ENCODE measurements around the gene SESN2. TPM values are rescaled to one million over a fixed set of nuclear protein-coding genes. Genes with fewer than 3 reads are reported as not detected.

The SESN2 gene
- total RNA-seq, 4 donors from 2014 or later = 7.8 to 20.6 (median 9.3) TPM

DNA sequence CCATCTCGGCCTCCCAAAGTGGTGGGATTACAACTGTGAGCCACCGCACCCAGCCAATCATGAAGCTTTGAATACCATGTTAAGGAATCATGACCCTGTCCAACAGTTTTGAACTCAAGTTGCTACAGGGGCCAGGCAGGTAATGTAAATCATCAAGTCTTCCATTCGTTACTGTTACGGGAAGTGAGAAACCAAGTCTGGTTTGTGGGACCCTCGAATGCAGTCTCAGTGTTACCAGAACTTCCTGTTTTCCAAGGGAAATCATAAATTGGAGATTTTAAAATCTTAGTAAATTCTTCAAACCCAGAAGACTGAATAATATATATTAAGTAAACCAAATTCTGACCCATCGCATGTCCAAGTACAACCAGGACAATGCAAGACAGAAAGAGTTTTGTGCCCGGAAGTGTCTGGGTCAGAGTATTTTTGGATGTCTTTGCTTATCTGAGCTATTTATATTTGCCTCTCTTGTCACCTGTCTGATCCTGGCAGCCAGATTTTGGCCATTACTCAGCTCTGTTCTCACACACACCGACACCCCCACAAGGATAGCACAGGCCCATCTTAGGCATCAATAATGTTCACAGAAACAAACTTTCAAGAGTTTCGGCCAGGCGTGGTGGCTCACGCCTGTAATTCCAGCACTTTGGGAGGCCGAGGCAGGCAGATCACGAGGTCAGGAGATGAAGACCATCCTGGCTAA, 14.6 kb upstream of the SESN2 start:
- H3K36me3 ChIP-seq = peaks cover 0 to 9% (median 0%) of the 10 kb centered on the region in 3 donors
- no peaks in the 10 kb centered on the region for H3K27me3 ChIP-seq
- no peak for TF ChIP-seq POLR2A (IDR thresholded peaks at IDR 0.05)
- TF ChIP-seq, protein P1, sequence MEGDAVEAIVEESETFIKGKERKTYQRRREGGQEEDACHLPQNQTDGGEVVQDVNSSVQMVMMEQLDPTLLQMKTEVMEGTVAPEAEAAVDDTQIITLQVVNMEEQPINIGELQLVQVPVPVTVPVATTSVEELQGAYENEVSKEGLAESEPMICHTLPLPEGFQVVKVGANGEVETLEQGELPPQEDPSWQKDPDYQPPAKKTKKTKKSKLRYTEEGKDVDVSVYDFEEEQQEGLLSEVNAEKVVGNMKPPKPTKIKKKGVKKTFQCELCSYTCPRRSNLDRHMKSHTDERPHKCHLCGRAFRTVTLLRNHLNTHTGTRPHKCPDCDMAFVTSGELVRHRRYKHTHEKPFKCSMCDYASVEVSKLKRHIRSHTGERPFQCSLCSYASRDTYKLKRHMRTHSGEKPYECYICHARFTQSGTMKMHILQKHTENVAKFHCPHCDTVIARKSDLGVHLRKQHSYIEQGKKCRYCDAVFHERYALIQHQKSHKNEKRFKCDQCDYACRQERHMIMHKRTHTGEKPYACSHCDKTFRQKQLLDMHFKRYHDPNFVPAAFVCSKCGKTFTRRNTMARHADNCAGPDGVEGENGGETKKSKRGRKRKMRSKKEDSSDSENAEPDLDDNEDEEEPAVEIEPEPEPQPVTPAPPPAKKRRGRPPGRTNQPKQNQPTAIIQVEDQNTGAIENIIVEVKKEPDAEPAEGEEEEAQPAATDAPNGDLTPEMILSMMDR (IDR thresholded peaks at IDR 0.05) = no peak
- H3K4me3 ChIP-seq = no peak overlapping the region
- WGBS, 2 donors = 79 to 87% methylated on average over 13 of the region's 13 CpGs
- H3K4me1 ChIP-seq = peaks cover 28 to 81% (median 32%) of the 10 kb centered on the region in 3 donors
- H3K9me3 ChIP-seq = no peaks in the 10 kb centered on the region
- no peak for DNase-seq
- intact Hi-C loops (cut with DNase I) = no loop called here
- no peak overlapping the region for H3K27ac ChIP-seq

DNA sequence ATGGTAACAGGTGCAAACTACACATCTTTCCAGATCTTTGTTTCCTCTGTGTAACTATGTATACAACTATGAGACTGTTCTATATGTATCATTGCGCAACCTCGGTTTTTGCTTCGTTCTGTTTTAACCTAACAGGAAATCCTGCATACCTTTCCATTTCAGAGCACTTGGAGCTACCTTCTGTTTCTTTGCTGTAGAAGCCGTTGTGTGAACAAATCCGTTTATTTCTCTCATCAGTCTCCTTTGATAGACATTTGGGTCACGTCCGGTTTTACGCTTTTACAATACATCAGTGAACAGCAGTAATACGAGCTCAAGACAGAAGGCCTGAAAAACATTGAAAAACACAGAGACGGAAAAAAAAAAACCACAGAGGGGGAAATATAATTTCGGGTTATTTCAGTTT, 12.9 kb upstream of the SESN2 start:
- intact Hi-C loops (cut with DNase I) = no loop called here
- Histone ChIP-seq H3K4me1 (peaks cover 32 to 93% (median 42%) of the 10 kb centered on the region in 3 donors), H3K4me3 (peak overlapping the region; percentile 49 to 70 (median 62)), H3K9me3 (no peaks in the 10 kb centered on the region), H3K27ac (peak overlapping the region; percentile 85 to 91 (median 89)), H3K36me3 (no peaks in the 10 kb centered on the region), H3K27me3 (no peaks in the 10 kb centered on the region)
- DNase-seq = no peak
- no peak for TF ChIP-seq POLR2A (IDR thresholded peaks at IDR 0.05)
- TF ChIP-seq, protein P1 (IDR thresholded peaks at IDR 0.05) = no peak
- 1 to 2% methylated on average over 11 of the region's 11 CpGs for WGBS, 2 donors

DNA sequence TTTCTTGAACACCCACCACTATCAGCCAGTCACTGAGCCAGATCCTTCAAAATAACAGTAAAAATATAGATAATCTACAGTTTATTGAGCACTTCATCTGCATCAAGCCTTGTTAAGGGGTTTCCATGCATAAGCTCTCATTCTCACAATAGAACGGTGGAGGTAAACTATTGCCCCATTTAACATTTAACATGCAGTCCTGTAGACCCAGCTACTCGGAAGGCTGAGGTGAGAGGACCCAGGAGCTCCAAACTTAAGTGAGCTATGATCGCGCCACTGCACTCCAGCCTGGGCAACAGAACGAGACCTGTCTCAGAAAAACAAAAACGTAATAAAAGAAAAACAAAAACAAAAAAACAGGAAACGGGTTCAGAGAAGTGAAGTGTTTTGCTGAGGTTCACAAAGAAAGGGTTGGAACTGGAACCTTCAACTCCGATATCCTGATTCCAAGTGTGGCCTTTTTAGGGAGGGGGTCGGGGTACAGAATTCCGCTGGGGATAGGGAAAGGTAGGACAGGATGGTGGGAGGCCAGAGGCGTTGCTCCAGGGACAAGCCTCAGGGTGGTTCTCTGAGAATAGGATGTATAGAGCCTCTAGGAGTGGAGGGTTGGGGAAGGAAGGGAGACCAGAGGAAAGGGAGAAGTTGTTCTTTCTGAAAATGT, 11.6 kb upstream of the SESN2 start:
- WGBS, 2 donors = 43 to 48% methylated on average over 11 of the region's 11 CpGs
- Histone ChIP-seq H3K27ac (peak overlapping the region; percentile 85 to 91 (median 88)), H3K27me3 (no peaks in the 10 kb centered on the region), H3K9me3 (no peaks in the 10 kb centered on the region), H3K4me1 (peaks cover 32 to 89% (median 42%) of the 10 kb centered on the region in 3 donors), H3K36me3 (no peaks in the 10 kb centered on the region), H3K4me3 (peak overlapping the region in 3 of 4 donors; percentile 60 to 70 (median 63))
- intact Hi-C loops (cut with DNase I) = no loop called here
- DNase-seq = no peak
- TF ChIP-seq, protein P1 (IDR thresholded peaks at IDR 0.05) = no peak
- no peak for TF ChIP-seq POLR2A (IDR thresholded peaks at IDR 0.05)

DNA sequence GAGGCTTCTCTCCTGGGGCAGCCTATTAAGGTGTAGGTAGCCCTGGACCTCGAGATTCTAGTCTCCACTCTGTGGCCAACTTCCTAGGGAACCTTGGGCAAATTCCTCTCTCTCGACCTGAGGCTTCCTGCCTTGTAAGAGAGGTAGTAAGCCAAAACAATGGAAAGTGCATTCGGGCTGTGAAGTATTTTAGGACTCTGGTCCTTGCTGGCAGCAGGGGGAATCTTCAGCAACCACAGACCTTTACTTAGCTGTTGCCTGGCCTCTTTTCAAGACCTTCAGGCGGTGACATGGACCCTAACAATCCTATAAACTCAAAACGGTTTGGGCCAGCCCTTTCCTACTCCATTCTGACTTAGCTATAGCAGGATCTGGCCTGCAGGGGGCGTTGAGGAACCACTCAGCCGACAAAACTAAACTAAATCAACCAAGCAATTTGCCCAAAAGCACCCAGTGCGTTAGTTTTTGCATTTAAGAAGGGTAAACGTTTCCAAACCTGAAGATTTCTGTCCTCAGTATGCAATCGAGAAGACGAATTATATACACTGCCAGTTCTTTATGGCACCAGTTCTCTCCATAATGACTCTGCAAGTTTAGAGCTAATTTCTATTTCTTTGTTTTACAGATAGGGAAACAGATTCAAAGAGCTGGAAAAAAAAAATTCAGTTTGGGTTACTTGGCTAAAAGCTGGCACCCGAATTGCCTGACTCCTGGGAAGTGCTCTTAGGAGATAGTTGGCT, 10.9 kb upstream of the SESN2 start:
- TF ChIP-seq, protein P1 (IDR thresholded peaks at IDR 0.05) = peak; percentile 83 to 93 (median 90)
- no peak for TF ChIP-seq POLR2A (IDR thresholded peaks at IDR 0.05)
- DNase-seq = no peak
- intact Hi-C loops (cut with DNase I) = no loop called here
- Histone ChIP-seq H3K27ac (peak overlapping the region; percentile 85 to 91 (median 88)), H3K4me1 (peaks cover 32 to 82% (median 42%) of the 10 kb centered on the region in 3 donors), H3K9me3 (no peaks in the 10 kb centered on the region), H3K36me3 (no peaks in the 10 kb centered on the region), H3K4me3 (peak overlapping the region in 3 of 4 donors; percentile 18 to 49 (median 21)), H3K27me3 (no peaks in the 10 kb centered on the region)
- 0 to 6% methylated on average over 10 to 12 of the region's 12 CpGs for WGBS, 2 donors
